Body of pancreas (tissue), 4 donors: ENCODE measurements around the gene DAZAP2.

Experiments
- CTCF ChIP-seq, 7 experiments: fragments of 450-650 bp in 4 of 7; fragments of 200-600 bp in 3 of 7; sonication (generic) in 3 of 7; IDR thresholded peaks; one replicate each; pipeline ENCODE4 v1.5.1; 2016 to 2019; ENCODE audit warnings: antibody characterized with exemption in 7 of 7
- POLR2A ChIP-seq, 3 donors: fragments of 450-650 bp; IDR thresholded peaks; one replicate each; pipeline ENCODE4 v1.6.1; 2016; ENCODE audit warnings: antibody characterized with exemption in 3 of 3, mild to moderate bottlenecking in 2 of 3

GRCh38 chr12:51202718-51203117, 35.9 kb upstream of the DAZAP2 start:
- TF ChIP-seq CTCF (IDR thresholded peaks at IDR 0.05) (no peak), POLR2A (IDR thresholded peaks at IDR 0.05) (no peak)
